HG02840 (cell line): Measurements from ENCODE around the gene CRIM1.

Experiments
- ATAC-seq: cut with Tn5 transposase; IDR thresholded peaks from one replicate; pipeline ENCODE4 v1.9.1; 2021; ENCODE audit warnings: mild to moderate bottlenecking, moderate library complexity, moderate number of reproducible peaks; ENCODE audit not compliant: unreplicated experiment, low FRiP score

CRIM1 gene

GRCh38 chr2:36564377-36564930 is 208.9 kb downstream of the CRIM1 start:
- no peak for ATAC-seq

GRCh38 chr2:36565712-36566111 is 210.1 kb downstream of the CRIM1 start:
- ATAC-seq: no peak

- no peak for ATAC-seq
These were observed 211.3 kb downstream of the CRIM1 start for GRCh38 chr2:36566887-36567286.

GRCh38 chr2:36567711-36568408 is 212.3 kb downstream of the CRIM1 start:
- no peak for ATAC-seq

- ATAC-seq: no peak
These were observed 213.1 kb downstream of the CRIM1 start for GRCh38 chr2:36568516-36569246.

GRCh38 chr2:36569267-36569856 is 213.8 kb downstream of the CRIM1 start:
- no peak for ATAC-seq

GRCh38 chr2:36570416-36570815 is 214.8 kb downstream of the CRIM1 start:
- ATAC-seq: no peak

GRCh38 chr2:36572054-36572718 is 216.6 kb downstream of the CRIM1 start:
- ATAC-seq: no peak

GRCh38 chr2:36572719-36573059 is 217.1 kb downstream of the CRIM1 start:
- no peak for ATAC-seq

GRCh38 chr2:36573165-36573564 is 217.6 kb downstream of the CRIM1 start:
- ATAC-seq: no peak

GRCh38 chr2:36574560-36574959 is 219.0 kb downstream of the CRIM1 start:
- no peak for ATAC-seq

- ATAC-seq: no peak
These were observed 222.3 kb downstream of the CRIM1 start for GRCh38 chr2:36577884-36578283.

- ATAC-seq: no peak
These were observed 223.0 kb downstream of the CRIM1 start for GRCh38 chr2:36578343-36579296.

- ATAC-seq: no peak
These were observed 223.7 kb downstream of the CRIM1 start for GRCh38 chr2:36579297-36579664.

- no peak for ATAC-seq
These were observed 227.0 kb downstream of the CRIM1 start for GRCh38 chr2:36582538-36582937.

GRCh38 chr2:36582951-36583350 is 227.4 kb downstream of the CRIM1 start:
- ATAC-seq: no peak

GRCh38 chr2:36584148-36584794 is 228.7 kb downstream of the CRIM1 start:
- ATAC-seq: no peak

- no peak for ATAC-seq
These were observed 231.1 kb downstream of the CRIM1 start for GRCh38 chr2:36586672-36587071.

- no peak for ATAC-seq
These were observed 231.5 kb downstream of the CRIM1 start for GRCh38 chr2:36587101-36587500.
